B cell (primary cell): ENCODE data around the gene VILL. TPM values are rescaled to one million over a fixed set of nuclear protein-coding genes. Genes with fewer than 3 reads are reported as not detected.
"Not testable (repeated sequence)": the region's sequence is repeated elsewhere in the genome, so short reads cannot be mapped to it uniquely, and the experiment has no call there.

ENCODE experiments used
- ATAC-seq: fragments of 200-7000 bp; cut with Tn5 transposase; one replicate; pipeline ENCODE4 v1.10.0; 2021; ENCODE audit warnings: low read depth, mild to moderate bottlenecking, moderate number of reproducible peaks, moderate library complexity
- CTCF ChIA-PET: fragments of 350-600 bp; sonication (Branson Sonifier 250); formaldehyde crosslinking; loops from one replicate; lab custom pipeline; 2021; ENCODE audit warnings: antibody characterized with exemption, inconsistent platforms; lab: Charles Lee
- POLR2A ChIA-PET: fragments of 350-600 bp; sonication (Branson Sonifier 250); formaldehyde crosslinking; loops from one replicate; lab custom pipeline; 2021; ENCODE audit warnings: antibody characterized with exemption; lab: Charles Lee
- DNase-seq: peaks from one replicate; pipeline ENCODE4 v3.0.0; 2013
- H2AFZ ChIP-seq: 2 replicates; pipeline ENCODE4 v1.6.1; 2012; ENCODE audit warnings: mild to moderate bottlenecking, low read depth, low read length; ENCODE audit not compliant: insufficient read depth, poor library complexity, severe bottlenecking
- H3K27ac ChIP-seq, 2 donors: 1 replicate in 1 of 2; 2 replicates in 1 of 2; pipeline ENCODE4 v1.5.1; 2012 to 2013; ENCODE audit warnings: low read length in 2 of 2, mild to moderate bottlenecking in 2 of 2, moderate library complexity in 1 of 2
- H3K27me3 ChIP-seq, 4 experiments: fragments of 200-600 bp in 1 of 4; sonication (generic) in 1 of 4; replicated peaks in 1 of 4; 1 replicate in 2 of 4; 2 replicates in 2 of 4; pipeline versions ENCODE4 v1.6.1 to v1.7.0; 2013 to 2016; ENCODE audit warnings: low read length in 3 of 4, mild to moderate bottlenecking in 2 of 4, mixed read lengths in 1 of 4, moderate library complexity in 1 of 4; ENCODE audit not compliant: insufficient read depth in 4 of 4, control insufficient read depth in 3 of 4; ENCODE audit errors: control extremely low read depth in 1 of 4
- H3K36me3 ChIP-seq, 2 experiments: replicated peaks in 1 of 2; 1 replicate in 1 of 2; 2 replicates in 1 of 2; pipeline versions ENCODE4 v1.6.1 to v1.7.1; 2013; ENCODE audit warnings: low read length in 1 of 2; ENCODE audit not compliant: insufficient read depth in 2 of 2, control insufficient read depth in 1 of 2; ENCODE audit errors: control extremely low read depth in 1 of 2, extremely low read depth in 1 of 2
- H3K4me1 ChIP-seq, 2 donors: fragments of 200-600 bp in 1 of 2; sonication (generic) in 1 of 2; 1 replicate in 1 of 2; 2 replicates in 1 of 2; pipeline versions ENCODE4 v1.5.1 to v1.6.1; 2013 to 2017; ENCODE audit warnings: low read length in 2 of 2; ENCODE audit not compliant: control insufficient read depth in 2 of 2, insufficient read depth in 2 of 2
- H3K4me2 ChIP-seq: replicated peaks from 2 replicates; pipeline ENCODE3; 2012; ENCODE audit warnings: mild to moderate bottlenecking, low read depth, low read length; ENCODE audit not compliant: poor library complexity, severe bottlenecking
- H3K4me3 ChIP-seq, 5 experiments: fragments of 200-600 bp in 1 of 5; sonication (generic) in 1 of 5; 1 replicate in 3 of 5; 2 replicates in 2 of 5; pipeline versions ENCODE4 v1.5.1 to v1.7.0; 2011 to 2016; ENCODE audit warnings: low read length in 4 of 5, mild to moderate bottlenecking in 4 of 5, low read depth in 2 of 5, control low read depth in 1 of 5, moderate library complexity in 1 of 5; ENCODE audit not compliant: insufficient read depth in 1 of 5; ENCODE audit errors: control extremely low read depth in 1 of 5, extremely low read depth in 1 of 5
- H3K79me2 ChIP-seq: fragments of 200-600 bp; sonication (generic); one replicate; pipeline ENCODE4 v1.6.0; 2016; ENCODE audit warnings: low read length; ENCODE audit not compliant: control insufficient read depth, insufficient read depth
- H3K9ac ChIP-seq: fragments of 200-600 bp; sonication (generic); 2 replicates; pipeline ENCODE4 v1.6.1; 2017; ENCODE audit warnings: mild to moderate bottlenecking, low read length, moderate library complexity
- H3K9me3 ChIP-seq, 3 donors: one replicate each; pipeline versions ENCODE4 v1.6.1 to v1.7.1; 2013; ENCODE audit warnings: low read length in 2 of 3; ENCODE audit not compliant: control insufficient read depth in 2 of 3, insufficient read depth in 1 of 3; ENCODE audit errors: control extremely low read depth in 1 of 3
- H4K20me1 ChIP-seq: 2 replicates; pipeline ENCODE4 v1.6.0; 2012; ENCODE audit warnings: mild to moderate bottlenecking, low read length; ENCODE audit not compliant: insufficient read depth, control insufficient read depth, poor library complexity, severe bottlenecking
- H3K27ac Mint-ChIP-seq: one replicate; pipeline ENCODE4 v1.8.0; 2021; ENCODE audit warnings: mixed read lengths
- H3K27me3 Mint-ChIP-seq: one replicate; pipeline ENCODE4 v1.8.0; 2021; ENCODE audit warnings: mixed read lengths
- H3K4me1 Mint-ChIP-seq: one replicate; pipeline ENCODE4 v1.8.0; 2021; ENCODE audit warnings: mixed read lengths
- H3K4me3 Mint-ChIP-seq: one replicate; pipeline ENCODE4 v1.8.0; 2021; ENCODE audit warnings: mixed read lengths
- H3K9me3 Mint-ChIP-seq: one replicate; pipeline ENCODE4 v1.8.0; 2022; ENCODE audit warnings: mixed read lengths; ENCODE audit not compliant: insufficient read depth
- CTCF ChIP-seq: fragments of 200-600 bp; IDR thresholded peaks from one replicate; pipeline ENCODE4 v1.8.0; 2022; ENCODE audit warnings: antibody characterized with exemption, mild to moderate bottlenecking
- EZH2 ChIP-seq: IDR thresholded peaks from 2 replicates; pipeline ENCODE4 v1.6.1; 2012; ENCODE audit warnings: borderline replicate concordance, low read depth, mild to moderate bottlenecking, moderate library complexity, low read length; ENCODE audit not compliant: insufficient read depth, poor library complexity, severe bottlenecking
- WGBS: methylation state at CpG from one replicate; pipeline ENCODE4 v1.1.5; 2013; ENCODE audit warnings: missing lambda C conversion rate; ENCODE audit not compliant: insufficient coverage; 5-methylcytosine and 5-hydroxymethylcytosine counted together
- intact Hi-C: fragments of 100-400 bp; cut with micrococcal nuclease; formaldehyde crosslinking; loops from one replicate; pipeline ENCODE4 v1.10.0; 2022
- polyA plus RNA-seq: library from polyadenylated mRNA; depleted of rRNA; stranded (reverse); fragments of >200 nt; gene quantifications from 2 replicates; pipeline ENCODE4 v1.2.3, GENCODE V29; 2012
- small RNA-seq: library from RNA; depleted of rRNA; stranded (forward); fragments of <200 nt; gene quantifications from one replicate; pipeline ENCODE3, GENCODE V24; 2012; ENCODE audit warnings: low replicate concordance, low read depth; ENCODE audit not compliant: insufficient read length
- total RNA-seq, 2 donors: library from RNA; stranded (reverse); fragments of 120-200 nt in 1 of 2; gene quantifications; 1 replicate in 1 of 2; 2 replicates in 1 of 2; pipeline versions ENCODE4 v1.2.3 to v1.2.4, GENCODE V29; 2013 to 2022

VILL gene
- total and polyA plus RNA-seq, 2 donors (not counting 1 experiment from before 2014, with no cell fraction given), result 35.2 to 46.4 TPM

GRCh38 chr3:38053813-38054498 lies 63.4 kb downstream of the VILL start:
- H3K27ac ChIP-seq, H3K36me3 ChIP-seq, DNase-seq, H3K9ac ChIP-seq, intact Hi-C loops, H3K27ac Mint-ChIP-seq, ATAC-seq, H3K9me3 Mint-ChIP-seq, H4K20me1 ChIP-seq, H3K27me3 ChIP-seq, H3K4me1 Mint-ChIP-seq, H3K4me3 Mint-ChIP-seq, POLR2A ChIA-PET, H3K79me2 ChIP-seq, CTCF ChIA-PET, H3K9me3 ChIP-seq, H2AFZ ChIP-seq, H3K4me1 ChIP-seq, H3K4me3 ChIP-seq, H3K4me2 ChIP-seq: not testable (repeated sequence)
- H3K27me3 Mint-ChIP-seq, result peaks cover 18% of the 10 kb centered on the region
- 76% methylated on average over 4 of the region's 9 CpGs for WGBS

- H3K4me1 ChIP-seq, result no peaks in the 10 kb centered on the region
Observed at GRCh38 chr3:38054499-38055001, 64.0 kb downstream of the VILL start.

More at GRCh38 chr3:38054499-38055001, 64.0 kb downstream of the VILL start:
- no peak overlapping the region for H3K27ac ChIP-seq
- Mint-ChIP-seq H3K27me3 (peaks cover 15% of the 10 kb centered on the region), H3K4me3 (no peak overlapping the region), H3K9me3 (no peaks in the 10 kb centered on the region), H3K4me1 (no peaks in the 10 kb centered on the region), H3K27ac (no peak overlapping the region)
- peaks cover 0 to 7% (median 0%) of the 10 kb centered on the region in 3 donors for H3K9me3 ChIP-seq
- TF ChIP-seq CTCF (no peak), EZH2 (no peak)
- H3K4me3 ChIP-seq, result no peak overlapping the region
- WGBS, result 89% methylated on average over 1 of the region's 3 CpGs
- no peaks in the 10 kb centered on the region for H3K79me2 ChIP-seq
- H3K4me2 ChIP-seq, result no peak overlapping the region
- H3K27me3 ChIP-seq, result peaks cover 0 to 3% (median 0%) of the 10 kb centered on the region in 4 experiments
- ChIA-PET POLR2A (no interaction called here), CTCF (no interaction called here)
- ATAC-seq, result no peak
- DNase-seq, result no peak
- intact Hi-C loops, result no loop called here
- H3K9ac ChIP-seq, result no peak overlapping the region
- no peaks in the 10 kb centered on the region for H3K36me3 ChIP-seq
- no peaks in the 10 kb centered on the region for H4K20me1 ChIP-seq
- H2AFZ ChIP-seq, result no peak overlapping the region

Small RNA genes lying within 50 kb of the gene (small RNA-seq; reads per million reads assigned to genes)
- gene MIR26A1, result 26.0 reads per million, percentile 91 among the genes with 10 or more reads in this experiment
- not detected for gene RF00019

Other genes starting within 250 kb of the VILL start
- gene CTDSPL, start 128.9 kb upstream of the VILL start, total RNA-seq, result not detected in 2 replicates
- gene CTDSPL, start 128.9 kb upstream of the VILL start, polyA plus RNA-seq, result 0.27 TPM in 1 of 2 replicates, not detected in the other
- 10.1 TPM in 2 replicates for gene PLCD1, start 38.9 kb downstream of the VILL start, total RNA-seq
- gene PLCD1, start 38.9 kb downstream of the VILL start, polyA plus RNA-seq, result 5.8 and 7.5 TPM in 2 replicates
- 0.83 and 2.1 TPM in 2 replicates for gene DLEC1, start 48.4 kb downstream of the VILL start, total RNA-seq
- gene DLEC1, start 48.4 kb downstream of the VILL start, polyA plus RNA-seq, result 0.52 TPM in 2 replicates
- 87.4 and 98.4 TPM in 2 replicates for gene ACAA1, start 146.3 kb downstream of the VILL start, total RNA-seq
- gene ACAA1, start 146.3 kb downstream of the VILL start, polyA plus RNA-seq, result 143 and 176 TPM in 2 replicates
- gene MYD88, start 147.9 kb downstream of the VILL start, total RNA-seq, result 52.3 and 55.0 TPM in 2 replicates
- 29.3 and 48.0 TPM in 2 replicates for gene MYD88, start 147.9 kb downstream of the VILL start, polyA plus RNA-seq
- 37.9 and 41.5 TPM in 2 replicates for gene OXSR1, start 174.8 kb downstream of the VILL start, total RNA-seq
- gene OXSR1, start 174.8 kb downstream of the VILL start, polyA plus RNA-seq, result 15.5 and 21.2 TPM in 2 replicates